Gastrocnemius medialis (tissue), 4 donors: Measurements from ENCODE around the gene XYLT1. TPM values are rescaled to one million over a fixed set of nuclear protein-coding genes. Genes with fewer than 3 reads are reported as not detected.

ENCODE experiments used
- ATAC-seq, 2 donors: fragments of 150-250 bp; one replicate each; pipeline ENCODE4 v1.9.1; 2016
- DNase-seq, 2 donors: peaks; one replicate each; pipeline ENCODE4 v3.0.0-alpha.2; 2019
- H3K27ac ChIP-seq, 4 donors: fragments of 200-600 bp; sonication (generic); 1 replicate in 1 of 4; 2 replicates in 3 of 4; pipeline ENCODE4 v1.5.1; 2016 to 2018; ENCODE audit warnings: mild to moderate bottlenecking in 2 of 4, moderate library complexity in 1 of 4
- H3K27me3 ChIP-seq, 3 donors: fragments of 200-600 bp; sonication (generic) in 2 of 3; 1 replicate in 1 of 3; 2 replicates in 2 of 3; pipeline versions ENCODE4 v1.5.1 to v1.6.0; 2016 to 2019; ENCODE audit warnings: mild to moderate bottlenecking in 1 of 3, moderate library complexity in 1 of 3
- H3K36me3 ChIP-seq, 2 donors: fragments of 200-600 bp; sonication (generic) in 1 of 2; one replicate each; pipeline ENCODE4 v1.5.1; 2017 to 2018
- H3K4me1 ChIP-seq, 2 donors: fragments of 200-600 bp; sonication (generic) in 1 of 2; one replicate each; pipeline ENCODE4 v1.5.1; 2016 to 2017; ENCODE audit warnings: mild to moderate bottlenecking in 2 of 2
- H3K4me3 ChIP-seq, 4 donors: fragments of 200-600 bp; sonication (generic) in 3 of 4; 1 replicate in 1 of 4; 2 replicates in 3 of 4; pipeline ENCODE4 v1.5.1; 2016 to 2019; ENCODE audit warnings: mild to moderate bottlenecking in 2 of 4
- H3K9me3 ChIP-seq, 3 donors: fragments of 200-600 bp; sonication (generic) in 2 of 3; 1 replicate in 1 of 3; 2 replicates in 2 of 3; pipeline ENCODE4 v1.5.1; 2016 to 2019
- POLR2A ChIP-seq, 2 donors: fragments of 450-650 bp; IDR thresholded peaks; one replicate each; pipeline ENCODE4 v1.6.1; 2017; ENCODE audit warnings: antibody characterized with exemption in 2 of 2, mild to moderate bottlenecking in 2 of 2, moderate library complexity in 2 of 2
- in situ Hi-C, 4 donors: fragments of 200-750 bp; cut with MboI; loops; one replicate each; pipeline versions ENCODE4 v1.15.0 to v1.8.0; 2017; ENCODE audit warnings: low sequenced_read_pairs in 4 of 4
- intact Hi-C: fragments of 100-400 bp; cut with DNase I; formaldehyde crosslinking; loops from one replicate; pipeline ENCODE4 v1.15.1; 2023; ENCODE audit warnings: low total_unique reads
- total RNA-seq, 4 donors: library from RNA; depleted of rRNA; stranded (reverse); fragments of >200 nt; gene quantifications; one replicate each; pipeline versions ENCODE4 v1.1.0 to v1.2.3, GENCODE V29; 2016
- TF ChIP-seq, protein P1 (sequence below), 5 experiments: fragments of 450-650 bp in 3 of 5; fragments of 200-600 bp in 2 of 5; sonication (generic) in 2 of 5; IDR thresholded peaks in 4 of 5; conservative IDR thresholded peaks in 1 of 5; 1 replicate in 4 of 5; 2 replicates in 1 of 5; pipeline ENCODE4 v1.5.1; 2016 to 2019; ENCODE audit warnings: antibody characterized with exemption in 5 of 5, mild to moderate bottlenecking in 3 of 5, moderate library complexity in 3 of 5

The XYLT1 gene
- total RNA-seq, 4 donors from 2014 or later: 0.87 to 7.9 (median 1.4) TPM

DNA sequence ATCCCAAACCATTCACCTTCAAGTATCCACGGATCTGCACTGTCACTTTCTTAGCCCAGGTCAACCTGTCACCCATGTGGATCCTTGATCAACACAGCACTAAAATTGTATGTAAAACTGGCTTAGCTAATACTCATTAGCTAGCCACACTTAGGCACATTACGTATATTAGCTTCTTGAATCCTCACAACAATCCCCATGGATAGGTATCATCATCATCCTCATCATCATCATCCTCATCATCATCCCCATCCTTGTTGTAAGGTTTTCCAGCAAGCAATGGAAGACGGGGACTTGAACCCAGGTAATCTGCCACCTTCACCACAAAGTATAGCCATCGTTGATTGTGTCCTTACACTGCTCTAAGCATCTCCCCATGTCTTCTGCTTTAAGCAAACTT lies 184.3 kb downstream of the XYLT1 start:
- H3K4me1 ChIP-seq: peaks cover 4 to 15% of the 10 kb centered on the region in 2 donors
- H3K9me3 ChIP-seq: no peaks in the 10 kb centered on the region
- no peak overlapping the region for H3K4me3 ChIP-seq
- DNase-seq: no peak
- in situ Hi-C loops: no loop called here
- no peaks in the 10 kb centered on the region for H3K36me3 ChIP-seq
- no peak overlapping the region for H3K27ac ChIP-seq
- TF ChIP-seq POLR2A (IDR thresholded peaks at IDR 0.05): no peak
- TF ChIP-seq, protein P1, sequence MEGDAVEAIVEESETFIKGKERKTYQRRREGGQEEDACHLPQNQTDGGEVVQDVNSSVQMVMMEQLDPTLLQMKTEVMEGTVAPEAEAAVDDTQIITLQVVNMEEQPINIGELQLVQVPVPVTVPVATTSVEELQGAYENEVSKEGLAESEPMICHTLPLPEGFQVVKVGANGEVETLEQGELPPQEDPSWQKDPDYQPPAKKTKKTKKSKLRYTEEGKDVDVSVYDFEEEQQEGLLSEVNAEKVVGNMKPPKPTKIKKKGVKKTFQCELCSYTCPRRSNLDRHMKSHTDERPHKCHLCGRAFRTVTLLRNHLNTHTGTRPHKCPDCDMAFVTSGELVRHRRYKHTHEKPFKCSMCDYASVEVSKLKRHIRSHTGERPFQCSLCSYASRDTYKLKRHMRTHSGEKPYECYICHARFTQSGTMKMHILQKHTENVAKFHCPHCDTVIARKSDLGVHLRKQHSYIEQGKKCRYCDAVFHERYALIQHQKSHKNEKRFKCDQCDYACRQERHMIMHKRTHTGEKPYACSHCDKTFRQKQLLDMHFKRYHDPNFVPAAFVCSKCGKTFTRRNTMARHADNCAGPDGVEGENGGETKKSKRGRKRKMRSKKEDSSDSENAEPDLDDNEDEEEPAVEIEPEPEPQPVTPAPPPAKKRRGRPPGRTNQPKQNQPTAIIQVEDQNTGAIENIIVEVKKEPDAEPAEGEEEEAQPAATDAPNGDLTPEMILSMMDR (IDR thresholded peaks at IDR 0.05 in 4 of 5, conservative IDR thresholded peaks at IDR 0.05 in 1 of 5): no peak
- no peaks in the 10 kb centered on the region for H3K27me3 ChIP-seq
- intact Hi-C loops: no loop called here
- ATAC-seq: no peak

DNA sequence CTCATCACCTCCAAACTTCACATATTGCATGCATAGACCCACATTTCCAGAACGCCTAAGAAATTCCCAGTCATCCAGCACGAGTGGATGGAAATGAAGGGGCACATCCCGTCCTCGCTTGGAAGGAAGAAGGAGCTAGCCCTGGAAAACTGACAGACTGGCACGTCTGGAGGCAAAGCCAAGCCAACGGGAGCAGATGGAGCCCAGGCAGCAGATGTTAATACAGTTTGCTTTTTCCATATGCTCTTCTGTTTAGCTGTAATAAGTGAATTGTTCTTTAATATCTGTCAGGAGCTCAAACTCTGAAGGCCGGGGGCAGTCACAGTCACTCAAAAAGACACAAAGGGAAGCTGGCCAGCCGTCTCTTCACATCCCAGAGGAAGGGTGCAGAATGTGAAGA lies 187.7 kb downstream of the XYLT1 start:
- ATAC-seq (no peak), DNase-seq (no peak)
- Histone ChIP-seq H3K4me1 (no peaks in the 10 kb centered on the region), H3K9me3 (no peaks in the 10 kb centered on the region), H3K27ac (no peak overlapping the region), H3K27me3 (no peaks in the 10 kb centered on the region), H3K4me3 (no peak overlapping the region), H3K36me3 (no peaks in the 10 kb centered on the region)
- no peak for TF ChIP-seq POLR2A (IDR thresholded peaks at IDR 0.05)
- TF ChIP-seq, protein P1 (IDR thresholded peaks at IDR 0.05 in 4 of 5, conservative IDR thresholded peaks at IDR 0.05 in 1 of 5): no peak
- intact Hi-C loops (no loop called here), in situ Hi-C loops (no loop called here)

DNA sequence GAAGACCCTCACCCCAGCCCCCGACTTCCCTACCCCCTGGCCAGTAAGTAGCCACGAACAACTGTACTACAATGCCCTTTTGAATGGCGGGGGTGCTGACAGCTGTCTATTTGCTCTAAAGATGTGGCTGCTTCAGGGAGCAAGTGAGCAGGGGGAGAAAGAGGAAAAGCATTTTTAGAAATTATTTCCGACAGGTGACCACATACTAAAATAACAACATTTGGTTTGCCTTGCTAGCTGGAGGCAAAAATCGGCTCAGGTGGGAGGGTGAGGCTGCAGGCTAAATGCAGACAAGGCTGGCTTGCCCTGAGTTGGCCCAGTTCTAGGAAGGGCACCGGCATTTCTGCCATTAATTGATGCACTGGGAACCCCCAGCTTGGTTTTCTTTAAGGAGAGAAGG lies 188.5 kb downstream of the XYLT1 start:
- H3K27ac ChIP-seq: no peak overlapping the region
- no peaks in the 10 kb centered on the region for H3K9me3 ChIP-seq
- ATAC-seq: no peak
- H3K4me1 ChIP-seq: no peaks in the 10 kb centered on the region
- intact Hi-C loops: no loop called here
- H3K27me3 ChIP-seq: no peaks in the 10 kb centered on the region
- in situ Hi-C loops: no loop called here
- DNase-seq: no peak
- H3K36me3 ChIP-seq: no peaks in the 10 kb centered on the region
- TF ChIP-seq, protein P1 (IDR thresholded peaks at IDR 0.05 in 4 of 5, conservative IDR thresholded peaks at IDR 0.05 in 1 of 5): no peak
- TF ChIP-seq POLR2A (IDR thresholded peaks at IDR 0.05): no peak
- no peak overlapping the region for H3K4me3 ChIP-seq

DNA sequence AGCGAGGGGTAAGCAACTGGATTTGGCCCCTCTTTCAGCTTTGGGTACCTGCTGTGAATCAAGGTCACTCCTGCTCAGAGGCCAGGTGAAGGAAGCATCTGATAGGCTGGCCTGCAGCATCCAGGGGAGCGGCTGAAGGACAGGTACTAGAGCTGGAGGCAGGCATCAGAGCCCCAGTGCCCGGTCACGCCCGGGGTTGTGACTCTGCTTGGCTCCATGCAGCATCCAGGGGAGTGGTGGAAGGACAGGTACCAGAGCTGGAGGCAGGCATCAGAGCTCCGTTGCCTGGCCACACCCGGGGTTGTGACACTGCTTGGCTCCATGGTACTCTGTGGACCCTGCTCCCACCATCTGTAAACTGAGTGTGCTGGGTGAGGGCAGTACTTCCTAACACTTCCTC lies 189.7 kb downstream of the XYLT1 start:
- in situ Hi-C loops: no loop called here
- TF ChIP-seq, protein P1 (IDR thresholded peaks at IDR 0.05 in 4 of 5, conservative IDR thresholded peaks at IDR 0.05 in 1 of 5): no peak
- TF ChIP-seq POLR2A (IDR thresholded peaks at IDR 0.05): no peak
- no peak for ATAC-seq
- H3K27me3 ChIP-seq: no peaks in the 10 kb centered on the region
- no peaks in the 10 kb centered on the region for H3K4me1 ChIP-seq
- H3K27ac ChIP-seq: no peak overlapping the region
- H3K36me3 ChIP-seq: no peaks in the 10 kb centered on the region
- H3K4me3 ChIP-seq: no peak overlapping the region
- intact Hi-C loops: no loop called here
- DNase-seq: no peak
- H3K9me3 ChIP-seq: no peaks in the 10 kb centered on the region

DNA sequence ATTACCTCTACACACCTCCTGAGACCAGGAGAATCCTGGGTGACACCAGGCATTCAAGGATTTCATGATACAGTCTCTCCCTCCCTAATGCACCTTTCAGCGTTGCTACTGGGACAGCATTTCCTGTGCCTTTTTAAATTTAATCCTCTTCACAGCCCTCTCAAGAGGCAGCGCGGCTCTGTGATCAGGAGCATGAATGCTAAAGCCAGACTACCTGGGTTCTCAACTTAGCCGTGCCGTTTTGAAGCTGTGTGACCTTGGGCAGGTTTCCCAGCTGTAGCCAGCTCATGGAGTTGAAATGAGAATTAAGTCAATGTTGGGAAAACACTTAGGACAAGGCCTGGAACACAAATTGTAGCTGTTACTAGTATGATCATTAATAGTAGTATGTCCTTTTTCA lies 191.8 kb downstream of the XYLT1 start:
- DNase-seq (no peak), ATAC-seq (no peak)
- no peaks in the 10 kb centered on the region for H3K36me3 ChIP-seq
- H3K27me3 ChIP-seq: no peaks in the 10 kb centered on the region
- intact Hi-C loops (no loop called here), in situ Hi-C loops (loop anchor here in 1 of 4 donors (10.0 kb wide), 1 partner anchor 186 kb away; no protein-coding TSS in a partner anchor)
- TF ChIP-seq POLR2A (IDR thresholded peaks at IDR 0.05): no peak
- TF ChIP-seq, protein P1 (IDR thresholded peaks at IDR 0.05 in 4 of 5, conservative IDR thresholded peaks at IDR 0.05 in 1 of 5): no peak
- no peaks in the 10 kb centered on the region for H3K4me1 ChIP-seq
- H3K27ac ChIP-seq: no peak overlapping the region
- no peaks in the 10 kb centered on the region for H3K9me3 ChIP-seq
- H3K4me3 ChIP-seq: no peak overlapping the region
